Urinary bladder (tissue), 4 donors: ENCODE data around the gene OR2J3. TPM values are rescaled to one million over a fixed set of nuclear protein-coding genes. Genes with fewer than 3 reads are reported as not detected.
"Not testable (repeated sequence)": the region's sequence is repeated elsewhere in the genome, so short reads cannot be mapped to it uniquely, and the experiment has no call there.

Experiments used
- DNase-seq: peaks from one replicate; pipeline ENCODE4 v3.0.0-alpha.2; 2015; ENCODE audit errors: extremely low spot score
- H3K27ac ChIP-seq: one replicate; pipeline ENCODE4 v1.5.1; 2013; ENCODE audit warnings: low read depth, mild to moderate bottlenecking, moderate library complexity
- H3K36me3 ChIP-seq: one replicate; pipeline ENCODE4 v1.6.1; 2013; ENCODE audit warnings: mild to moderate bottlenecking, moderate library complexity; ENCODE audit not compliant: insufficient read depth
- H3K4me1 ChIP-seq: one replicate; pipeline ENCODE4 v1.6.1; 2013; ENCODE audit warnings: mild to moderate bottlenecking, moderate library complexity; ENCODE audit not compliant: insufficient read depth
- H3K4me3 ChIP-seq: one replicate; pipeline ENCODE4 v1.5.1; 2013; ENCODE audit warnings: low read depth, low read length
- WGBS: extraction: QIAGEN DNeasy Blood & Tissue Kit; methylation state at CpG from one replicate; pipeline ENCODE4 v1.1.7; 2013; 5-methylcytosine and 5-hydroxymethylcytosine counted together
- polyA plus RNA-seq: library from polyadenylated mRNA; stranded (reverse); fragments of 200-250 nt; gene quantifications from one replicate; pipeline ENCODE4 v1.2.3, GENCODE V29; 2013
- total RNA-seq: library from RNA; depleted of rRNA; stranded (reverse); fragments of >200 nt; gene quantifications from one replicate; pipeline ENCODE4 v1.2.3, GENCODE V29; 2014
- donor health status: healthy with polysubstance abuse.
- donor health status: healthy.

The OR2J3 gene
- total and polyA plus RNA-seq, 2 donors = not detected

DNA sequence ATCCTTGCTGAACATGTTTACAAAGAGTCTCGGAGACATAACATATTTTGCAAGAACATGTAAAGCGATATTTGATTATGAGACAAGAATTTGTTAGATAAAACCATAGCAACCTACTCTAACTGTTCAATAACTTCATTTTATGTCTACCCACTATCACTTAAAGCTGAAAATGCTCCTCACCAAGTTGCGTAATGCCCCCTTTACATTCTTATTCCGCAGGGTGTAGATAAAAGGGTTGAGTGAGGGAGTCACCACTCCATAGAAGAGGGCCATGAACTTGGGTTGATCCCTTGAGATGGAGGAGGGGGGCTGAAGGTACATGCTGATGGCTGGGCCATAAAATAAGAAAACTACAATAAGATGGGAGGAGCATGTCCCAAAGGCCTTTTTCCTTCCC is 29.9 kb downstream of the OR2J3 start:
- WGBS = 73% methylated on average over 4 of the region's 4 CpGs
- Histone ChIP-seq H3K27ac (no peak overlapping the region), H3K4me1 (no peaks in the 10 kb centered on the region), H3K36me3 (no peaks in the 10 kb centered on the region), H3K4me3 (no peak overlapping the region)
- no peak for DNase-seq

DNA sequence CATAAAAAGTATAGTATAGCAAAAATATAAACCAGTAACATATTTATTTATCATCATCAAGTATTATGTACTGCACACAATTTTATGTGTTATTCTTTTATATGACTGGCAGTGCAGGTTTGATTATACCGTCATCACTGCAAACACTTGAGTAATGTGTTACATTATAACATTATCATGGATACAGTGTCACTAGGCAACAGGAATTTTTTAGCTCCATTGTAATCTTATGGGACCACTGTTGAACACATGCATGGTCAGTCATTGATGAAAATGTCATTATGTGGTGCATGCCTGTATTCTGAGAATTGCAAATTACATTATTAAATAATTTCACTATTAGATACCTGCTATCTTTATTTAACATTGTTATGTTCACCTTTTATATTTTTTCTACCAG is 33.7 kb downstream of the OR2J3 start:
- 86% methylated on average over 1 of the region's 1 CpG for WGBS
- Histone ChIP-seq H3K4me3 (no peak overlapping the region), H3K27ac (no peak overlapping the region), H3K4me1 (no peaks in the 10 kb centered on the region), H3K36me3 (no peaks in the 10 kb centered on the region)
- DNase-seq = no peak

DNA sequence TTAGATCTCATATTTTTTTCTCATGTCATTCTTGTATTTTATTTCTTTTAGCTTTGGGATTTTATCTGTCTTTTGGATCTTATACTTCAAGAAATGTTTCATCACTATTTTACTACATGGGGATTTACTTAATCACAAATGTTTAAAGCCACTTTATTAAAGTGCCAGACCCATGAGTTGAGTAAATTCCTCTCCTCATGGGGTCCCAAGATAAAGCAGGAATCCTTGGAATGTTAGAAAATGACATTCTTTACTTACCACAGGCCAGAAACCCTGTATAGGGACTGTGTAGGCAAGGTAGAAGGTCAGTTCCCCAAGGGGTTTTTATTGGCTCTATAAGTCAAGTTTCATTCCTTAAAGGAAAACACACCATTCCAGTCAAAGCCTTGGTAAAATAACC is 34.5 kb downstream of the OR2J3 start:
- DNase-seq = no peak
- no peaks in the 10 kb centered on the region for H3K4me1 ChIP-seq
- H3K27ac ChIP-seq = no peak overlapping the region
- no peak overlapping the region for H3K4me3 ChIP-seq
- H3K36me3 ChIP-seq = no peaks in the 10 kb centered on the region

DNA sequence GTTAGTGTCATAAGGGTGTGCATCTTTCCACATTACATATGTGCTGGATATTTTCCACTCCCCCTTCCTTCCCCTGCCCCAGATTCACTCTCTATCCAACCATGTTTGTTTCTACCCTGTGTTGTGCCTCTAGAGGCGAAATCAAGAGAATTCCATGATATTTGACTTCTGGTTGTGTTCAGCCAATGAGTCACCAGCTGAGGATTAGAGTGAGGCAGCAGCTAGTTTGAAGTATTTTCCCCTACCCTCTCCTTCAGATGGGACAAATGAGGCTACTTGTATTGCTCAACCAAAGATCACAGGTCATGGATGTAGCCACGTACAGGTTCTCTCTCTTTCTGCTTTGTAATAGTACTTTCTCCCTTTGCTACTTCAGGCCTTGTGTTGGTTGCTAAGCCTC is 38.3 kb downstream of the OR2J3 start:
- no peaks in the 10 kb centered on the region for H3K36me3 ChIP-seq
- no peak for DNase-seq

DNA sequence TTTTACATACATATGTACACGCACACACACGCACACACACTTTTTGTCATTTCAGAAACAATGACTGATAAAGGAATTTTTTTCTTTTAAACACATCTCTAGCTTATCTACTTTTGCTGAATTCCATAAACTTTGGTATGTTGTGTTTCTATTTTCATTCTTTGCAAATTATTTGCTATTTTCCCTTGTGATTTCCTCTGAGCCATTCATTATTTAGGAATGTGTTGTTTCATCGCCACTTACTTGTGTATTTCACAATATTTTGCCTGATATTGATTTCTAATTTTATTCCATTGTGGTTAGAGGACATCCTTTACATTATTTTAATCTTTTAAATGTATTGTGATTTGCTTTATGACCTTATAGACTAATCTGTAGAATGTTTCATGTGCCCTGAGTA is 39.2 kb downstream of the OR2J3 start:
- DNase-seq = no peak

More for the DNA sequence above, 38.3 kb downstream of the OR2J3 start:
- H3K27ac ChIP-seq = no peak overlapping the region
- H3K4me3 ChIP-seq = no peak overlapping the region
- WGBS = 52% methylated on average over 2 of the region's 2 CpGs
- no peaks in the 10 kb centered on the region for H3K4me1 ChIP-seq

DNA sequence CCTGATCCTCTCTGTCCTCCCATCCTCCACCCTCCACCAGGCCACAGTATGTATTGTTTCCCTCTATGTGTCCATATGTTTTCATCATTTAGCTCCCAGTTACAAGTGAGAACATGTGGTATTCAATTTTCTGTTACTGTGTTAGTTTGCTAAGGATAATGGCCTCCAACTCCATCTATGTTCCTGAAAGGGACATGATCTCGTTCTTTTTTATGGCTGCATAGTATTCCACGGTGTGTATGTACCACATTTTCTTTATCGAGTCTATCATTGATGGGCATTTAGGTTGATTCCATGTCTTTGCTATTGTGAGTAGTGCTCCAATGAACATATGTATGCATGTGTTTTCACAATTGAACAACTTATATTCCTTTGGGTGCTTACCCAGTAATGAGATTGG is 41.6 kb downstream of the OR2J3 start:
- 70% methylated on average over 3 of the region's 3 CpGs for WGBS
- H3K4me1 ChIP-seq, DNase-seq, H3K36me3 ChIP-seq, H3K27ac ChIP-seq, H3K4me3 ChIP-seq: not testable (repeated sequence)

More for the DNA sequence above, 39.2 kb downstream of the OR2J3 start:
- WGBS = 85% methylated on average over 3 of the region's 3 CpGs
- Histone ChIP-seq H3K4me3 (no peak overlapping the region), H3K4me1 (no peaks in the 10 kb centered on the region), H3K36me3 (no peaks in the 10 kb centered on the region), H3K27ac (no peak overlapping the region)

DNA sequence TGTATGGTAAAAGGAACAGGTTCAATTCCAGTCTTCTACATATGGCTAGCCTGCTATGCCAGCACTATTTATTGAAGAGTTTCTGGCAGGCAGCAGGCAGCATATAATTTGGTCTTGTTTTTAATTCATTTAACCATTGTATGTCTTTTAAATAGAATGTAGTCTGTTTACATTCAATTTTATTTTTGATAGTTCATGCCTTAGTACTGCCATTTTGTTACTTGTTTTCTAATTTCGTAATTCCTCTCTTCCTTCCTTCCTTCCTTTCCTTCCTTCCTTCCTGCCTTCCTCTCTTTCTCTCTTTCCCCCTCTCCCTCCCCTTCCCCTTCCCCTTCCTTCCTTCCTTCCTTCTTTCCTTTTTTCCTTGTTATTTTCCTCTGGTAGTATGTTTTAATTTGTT is 45.2 kb downstream of the OR2J3 start:
- H3K27ac ChIP-seq = no peak overlapping the region
- no peaks in the 10 kb centered on the region for H3K4me1 ChIP-seq
- H3K4me3 ChIP-seq = no peak overlapping the region
- 66% methylated on average over 1 of the region's 1 CpG for WGBS
- no peaks in the 10 kb centered on the region for H3K36me3 ChIP-seq
- no peak for DNase-seq

DNA sequence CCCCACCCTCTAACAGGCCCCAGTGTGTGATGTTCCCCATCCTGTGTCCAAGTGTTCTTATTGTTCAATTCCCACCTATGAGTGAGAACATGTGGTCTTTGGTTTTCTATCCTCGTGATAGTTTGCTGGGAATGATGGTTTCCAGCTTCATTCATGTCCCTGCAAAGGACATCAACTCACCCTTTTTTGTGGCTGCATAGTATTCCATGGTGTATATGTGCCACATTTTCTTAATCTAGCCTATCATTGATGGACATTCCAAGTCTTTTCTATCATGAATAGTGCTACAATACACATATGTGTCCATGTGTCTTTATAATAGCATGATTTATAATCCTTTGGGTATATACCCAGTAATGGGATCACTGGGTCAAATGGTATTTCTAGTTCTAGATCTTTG is 47.3 kb downstream of the OR2J3 start:
- H3K4me3 ChIP-seq, H3K4me1 ChIP-seq, DNase-seq, H3K27ac ChIP-seq, H3K36me3 ChIP-seq: not testable (repeated sequence)
- whole genome bisulfite sequencing = 46% methylated on average over 1 of the region's 1 CpG

DNA sequence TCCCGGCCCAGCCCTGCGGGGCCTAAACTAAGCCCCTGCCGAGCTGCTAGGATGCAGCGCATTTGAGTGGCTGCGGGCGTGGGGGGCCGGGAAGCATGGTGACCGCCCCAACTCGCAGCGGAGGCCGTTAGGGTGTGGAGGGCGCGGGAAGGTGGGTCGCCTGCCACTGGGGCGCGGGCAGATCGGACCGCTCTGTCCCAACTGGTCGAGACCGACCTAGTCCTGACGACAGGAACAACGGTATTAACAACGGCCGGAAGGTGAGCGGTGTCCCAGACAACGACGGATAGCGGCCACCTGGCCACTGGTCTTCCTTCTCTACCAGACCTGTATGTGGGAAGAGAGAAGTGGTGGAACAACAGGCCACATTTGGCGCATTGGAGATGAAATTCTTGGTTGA is 52.1 kb downstream of the OR2J3 start:
- 96% methylated on average over 24 of the region's 29 CpGs for WGBS
- H3K27ac ChIP-seq, DNase-seq, H3K4me1 ChIP-seq, H3K36me3 ChIP-seq, H3K4me3 ChIP-seq: not testable (repeated sequence)

Other genes with a start within 250 kb of the OR2J3 start
- 73.3 TPM for gene TRIM27, start 184.1 kb upstream of the OR2J3 start, total RNA-seq
- gene TRIM27, start 184.1 kb upstream of the OR2J3 start, polyA plus RNA-seq = 35.0 TPM
- gene ZNF311, start 102.7 kb upstream of the OR2J3 start, total RNA-seq = 3.2 TPM
- 1.3 TPM for gene ZNF311, start 102.7 kb upstream of the OR2J3 start, polyA plus RNA-seq
- not detected for gene OR2W1, start 62.9 kb upstream of the OR2J3 start, total RNA-seq
- not detected for gene OR2W1, start 62.9 kb upstream of the OR2J3 start, polyA plus RNA-seq
- gene OR2B3, start 20.7 kb upstream of the OR2J3 start, total RNA-seq = not detected
- gene OR2B3, start 20.7 kb upstream of the OR2J3 start, polyA plus RNA-seq = not detected
- not detected for gene OR2J1, start 8.6 kb upstream of the OR2J3 start, total RNA-seq
- not detected for gene OR2J1, start 8.6 kb upstream of the OR2J3 start, polyA plus RNA-seq
- not detected for gene OR2J2, start 62.8 kb downstream of the OR2J3 start, total RNA-seq
- not detected for gene OR2J2, start 62.8 kb downstream of the OR2J3 start, polyA plus RNA-seq
- not detected for gene OR14J1, start 193.6 kb downstream of the OR2J3 start, total RNA-seq
- not detected for gene OR14J1, start 193.6 kb downstream of the OR2J3 start, polyA plus RNA-seq